ENCODE data around the gene GDE1.

Gene GDE1

DNA sequence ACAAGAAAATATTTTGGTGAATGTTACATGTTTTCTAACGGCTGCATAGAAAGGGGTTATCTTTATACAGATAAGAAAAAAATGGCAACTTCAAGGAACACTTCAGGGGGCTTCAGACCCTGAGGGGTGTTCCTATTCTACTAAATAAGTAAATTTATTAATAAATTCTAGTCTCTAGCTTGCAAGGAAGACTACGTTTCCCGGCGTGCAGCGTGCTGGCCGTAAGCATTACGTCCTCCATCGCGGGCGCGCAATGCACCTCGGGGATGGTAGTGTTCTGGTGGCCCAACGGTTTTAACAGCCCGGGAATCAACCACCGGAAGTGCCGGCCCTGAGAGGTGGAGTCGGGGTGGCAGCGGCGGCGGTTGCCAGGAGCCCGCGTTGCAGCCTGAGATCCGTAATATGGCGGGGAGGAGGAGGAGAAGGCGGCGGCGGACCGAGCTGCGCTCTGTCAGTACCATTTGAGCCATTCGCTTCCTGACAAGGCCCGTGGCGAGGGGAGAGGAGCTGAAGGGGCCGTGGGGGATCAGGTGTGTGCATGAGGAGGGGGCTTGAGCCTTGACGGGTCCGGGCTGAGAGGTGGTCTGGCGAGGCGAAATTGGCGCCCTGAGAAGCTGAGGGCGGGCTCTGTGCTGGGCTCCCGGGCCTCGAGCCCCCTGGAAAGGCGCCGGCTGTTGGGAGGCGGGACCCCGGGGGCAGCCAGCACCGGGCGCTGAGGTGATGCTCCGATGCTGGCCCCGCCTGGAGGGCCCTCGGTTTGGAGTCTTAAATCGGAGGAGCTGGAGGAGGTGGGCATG, 1.9 kb upstream of the GDE1 start, which contains the start of gene CCP110:
CCP110 (plus strand) TSS at position 384 of the 797 bp plus-strand sequence. CDS start 3,940 bp downstream, outside the sequence.
- peak; percentile 92 to 93 for DNase-seq

GRCh38 chr16:19523184-19523558, 1.3 kb upstream of the GDE1 start:
- no peak for DNase-seq

DNA sequence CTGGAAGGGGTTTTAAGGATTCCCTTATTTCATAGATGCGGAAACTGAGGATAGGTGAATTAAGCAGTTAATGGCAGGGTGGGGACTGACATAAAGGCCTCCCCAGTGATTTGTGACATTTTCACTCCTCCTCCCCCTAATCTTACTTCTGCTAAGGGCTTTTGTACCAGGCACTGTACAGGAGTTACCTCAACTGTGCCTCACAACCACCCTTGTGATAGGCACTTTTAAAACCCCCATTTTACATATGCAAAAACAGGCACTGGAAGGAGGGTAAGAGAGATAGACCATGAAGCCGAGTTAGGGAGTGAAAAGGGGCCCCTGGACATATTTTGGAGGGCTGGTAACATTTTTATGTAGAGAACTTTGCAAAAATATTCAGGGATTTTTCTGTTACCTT, 862 bp upstream of the GDE1 start:
- DNase-seq: no peak

DNA sequence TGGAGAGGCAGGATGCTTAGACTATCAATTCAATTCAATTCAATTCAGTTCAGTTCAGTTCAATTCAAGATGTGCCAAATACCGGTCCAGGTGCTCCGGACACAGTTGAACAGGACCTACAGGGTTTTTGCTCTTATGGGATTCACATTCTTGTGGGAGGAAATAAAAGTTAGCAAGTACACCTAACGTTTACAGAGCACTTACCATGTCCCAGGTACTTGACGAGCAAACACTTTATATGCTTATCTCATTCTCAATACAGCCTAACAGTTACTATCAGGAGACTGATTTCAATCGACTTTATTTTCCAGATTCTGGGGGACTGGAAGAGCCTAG, 467 bp upstream of the GDE1 start:
- no peak for DNase-seq

DNA sequence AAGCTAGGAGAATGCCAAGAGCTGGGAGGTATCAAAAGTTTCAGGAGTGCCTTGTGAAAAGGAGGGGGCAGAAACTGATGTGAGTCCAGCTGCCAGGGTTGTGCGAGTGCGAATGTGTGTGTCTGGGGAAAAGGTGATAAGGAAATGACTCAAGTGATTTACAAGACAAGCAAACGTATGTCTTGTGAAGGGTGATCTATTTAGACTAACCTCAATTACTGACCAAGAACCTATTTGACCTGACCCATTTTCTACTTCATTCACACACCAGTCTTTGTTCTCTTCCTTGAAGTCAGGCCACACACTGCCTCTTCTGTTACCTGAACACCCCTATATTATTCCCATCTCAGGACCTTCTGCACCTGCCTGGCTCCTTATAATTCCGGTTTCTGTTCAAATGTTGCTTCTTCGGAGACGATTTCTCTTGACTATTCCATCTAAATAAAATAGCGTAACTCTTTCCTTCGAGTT, 1.0 kb downstream of the GDE1 start:
- peak in 1 of 2 donors; percentile 3 for DNase-seq

- no peak for DNase-seq
These were observed 3.5 kb downstream of the GDE1 start for GRCh38 chr16:19518388-19518787.

GRCh38 chr16:19517424-19518089, 4.3 kb downstream of the GDE1 start:
- DNase-seq: peak in 1 of 2 donors; percentile 5

DNA sequence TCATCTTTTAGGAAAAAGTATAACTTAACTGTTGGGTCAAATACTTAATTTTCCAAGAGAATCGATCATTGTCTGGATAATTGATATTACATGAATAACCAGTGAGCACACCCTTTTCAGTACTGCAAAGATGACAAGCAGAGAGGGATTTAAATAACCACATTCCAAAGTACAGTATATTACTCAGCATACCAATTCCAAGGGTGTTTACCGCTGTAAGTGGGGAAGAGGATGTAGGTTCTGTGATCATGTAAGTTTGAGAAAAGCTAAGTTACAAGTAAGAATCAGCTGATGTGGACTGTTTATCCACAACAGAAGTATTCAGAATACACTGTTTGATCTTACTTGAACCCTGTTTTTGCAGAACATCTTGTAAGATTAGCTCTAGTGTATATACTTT, 6.1 kb downstream of the GDE1 start:
- no peak for DNase-seq

DNA sequence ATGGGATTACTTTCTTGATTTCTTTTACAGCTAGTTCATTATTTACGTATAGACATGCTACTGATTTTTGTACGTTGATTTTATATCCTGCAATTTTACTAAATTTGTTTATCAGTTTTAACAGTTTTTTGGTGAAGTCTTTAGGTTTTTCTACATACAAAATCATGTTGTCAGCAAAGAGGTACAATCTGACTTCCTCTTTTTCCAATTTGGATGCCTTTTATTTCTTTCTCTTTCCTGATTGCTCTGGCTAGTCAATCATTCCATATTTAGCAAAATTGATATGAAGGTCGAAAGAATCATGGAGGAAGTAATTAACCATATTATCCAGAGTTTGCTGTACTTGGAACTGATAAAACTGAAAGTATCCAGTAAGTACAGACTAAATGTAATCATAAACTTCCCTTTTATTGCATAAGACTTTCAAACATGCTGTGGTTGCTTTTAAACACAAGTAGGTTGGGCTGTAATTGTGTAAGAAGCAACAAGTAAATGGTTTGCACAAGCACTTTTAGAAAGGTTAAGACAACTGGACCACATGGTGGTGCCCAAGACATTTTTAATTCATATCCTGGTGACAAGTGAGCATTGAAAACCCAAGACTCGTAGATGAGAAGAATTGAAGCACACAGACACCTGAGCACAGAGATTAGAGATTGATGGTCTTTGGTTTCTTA, 8.4 kb downstream of the GDE1 start:
- no peak for DNase-seq

- no peak for DNase-seq
These were observed 9.6 kb downstream of the GDE1 start for GRCh38 chr16:19512297-19512696.

DNA sequence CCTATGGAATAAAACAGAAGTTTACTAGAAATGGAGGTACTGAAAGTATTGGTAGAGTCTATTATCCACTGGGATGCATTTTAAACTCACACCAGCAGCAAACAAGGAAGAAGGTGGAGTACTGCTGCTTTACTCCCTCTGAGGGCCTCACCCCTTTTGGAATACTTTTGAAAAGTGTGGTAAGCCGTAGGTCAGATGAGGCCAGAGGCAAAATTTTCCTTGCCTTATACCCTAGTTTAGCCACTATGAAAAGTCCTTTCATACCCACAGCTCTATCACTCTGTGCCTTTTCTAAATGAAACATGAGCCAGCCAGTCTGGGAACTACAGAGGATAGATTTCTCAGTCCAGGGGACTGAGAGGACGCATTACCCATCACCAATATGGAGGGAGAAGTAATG, 14.0 kb downstream of the GDE1 start:
- DNase-seq: no peak

- no peak for DNase-seq
These were observed 14.9 kb downstream of the GDE1 start for GRCh38 chr16:19506965-19507364.

GRCh38 chr16:19505600-19506303, 16.1 kb downstream of the GDE1 start:
- DNase-seq: no peak

DNA sequence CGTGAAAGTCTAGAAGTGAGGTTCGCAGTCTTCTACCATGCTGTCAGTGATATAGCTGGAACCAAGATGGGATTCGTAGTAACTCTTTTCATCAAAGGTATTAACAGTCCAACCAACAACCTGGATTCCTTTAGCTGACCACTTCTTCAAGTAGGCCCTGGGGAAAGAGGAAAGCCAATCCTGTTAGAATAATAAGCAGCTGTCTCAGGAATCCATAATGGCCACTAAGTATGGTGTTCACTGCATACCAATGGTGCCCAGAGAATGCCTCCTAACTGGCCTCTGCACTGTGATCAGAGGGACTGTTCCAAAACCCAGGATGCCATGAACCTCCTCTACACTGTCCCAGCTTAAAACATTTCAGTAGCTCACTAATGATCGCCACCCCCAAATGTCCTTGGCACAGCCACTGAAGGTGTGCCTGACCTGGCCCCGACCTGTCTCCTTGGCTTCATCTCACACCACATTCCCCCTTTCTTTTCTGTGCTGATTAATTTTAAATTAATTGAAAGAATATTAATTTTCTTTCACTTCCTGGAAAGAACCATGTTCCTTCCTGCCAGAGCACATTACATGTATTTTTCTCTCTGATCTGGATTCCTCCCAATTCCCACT, 18.3 kb downstream of the GDE1 start:
- DNase-seq: no peak

DNA sequence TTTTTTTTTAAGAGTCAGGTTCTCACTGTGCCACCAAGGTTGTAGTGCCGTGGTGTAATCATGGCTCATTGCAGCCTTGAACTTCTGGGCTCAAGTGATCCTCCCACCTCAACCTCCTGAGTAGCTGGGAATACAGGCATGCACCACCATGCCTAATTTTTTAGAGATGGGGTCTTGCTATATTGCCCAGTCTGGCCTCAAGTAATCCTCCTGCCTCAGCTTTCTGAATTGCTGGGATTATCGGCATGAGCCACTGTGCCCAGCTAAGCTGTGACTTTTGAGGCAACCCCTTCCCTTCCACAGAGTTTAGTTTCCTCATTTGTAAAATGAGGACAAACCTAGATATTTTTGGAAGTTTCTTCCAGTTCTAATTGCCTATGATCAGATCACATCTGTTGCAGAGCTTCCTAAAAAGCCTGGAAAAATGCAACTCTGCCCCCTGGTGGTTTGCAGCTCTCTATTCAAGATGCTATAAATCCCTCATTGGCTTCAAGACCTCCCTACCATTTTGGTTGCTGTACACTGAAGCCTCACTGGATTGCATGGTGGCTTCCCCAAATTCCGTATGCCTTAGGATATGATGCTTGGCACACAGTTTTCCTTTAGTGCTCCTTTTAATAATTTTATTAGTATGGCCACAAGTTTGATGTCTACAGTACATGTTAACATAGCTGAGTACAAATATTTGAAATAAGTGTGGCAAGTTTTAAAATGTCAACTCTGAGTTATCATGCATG, 19.3 kb downstream of the GDE1 start:
- DNase-seq: peak; percentile 59

GRCh38 chr16:19499481-19499880, 22.4 kb downstream of the GDE1 start:
- no peak for DNase-seq

DNA sequence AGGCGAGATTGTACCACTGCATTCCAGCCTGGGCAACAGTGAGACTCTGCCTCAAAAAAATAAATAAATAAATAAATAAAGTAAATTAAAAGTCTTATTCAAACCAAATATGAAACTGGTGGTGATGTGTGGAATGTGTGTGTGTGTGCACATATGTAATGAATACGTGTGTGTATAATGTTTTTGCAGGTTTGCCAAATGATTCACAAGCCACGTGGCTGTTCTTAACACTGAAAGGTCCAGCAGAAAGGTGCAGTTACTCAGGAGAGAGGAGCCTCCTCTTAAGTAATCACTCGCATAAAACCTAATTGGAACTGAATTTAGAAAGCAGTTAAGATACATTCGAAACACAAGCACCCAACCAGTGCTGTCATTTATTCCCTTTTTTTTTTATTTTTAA, 22.9 kb downstream of the GDE1 start:
- DNase-seq: no peak

- no peak for DNase-seq
These were observed 24.7 kb downstream of the GDE1 start for GRCh38 chr16:19497176-19497575.

- DNase-seq: no peak
These were observed 31.3 kb downstream of the GDE1 start for GRCh38 chr16:19490619-19491018.

DNA sequence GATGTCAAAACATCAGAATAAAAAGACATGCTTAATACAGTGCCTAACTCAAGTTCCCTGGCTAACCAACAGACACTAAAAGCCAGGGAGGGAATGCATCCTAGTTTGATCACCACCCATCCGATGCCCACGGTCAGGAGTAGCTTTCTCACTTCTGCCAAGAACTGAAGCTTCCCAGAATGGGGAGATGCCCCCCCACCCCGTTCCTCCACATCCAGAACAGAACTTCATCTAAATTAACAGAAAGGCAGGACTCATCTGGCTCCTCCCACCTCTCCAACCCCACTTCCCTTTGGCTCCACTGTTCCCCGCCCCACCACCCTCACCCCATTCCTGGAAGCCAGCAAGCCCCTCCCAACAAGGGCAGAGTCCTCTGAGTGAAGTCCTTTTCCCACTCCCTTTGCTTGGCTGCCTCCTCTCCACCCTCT, 33.7 kb downstream of the GDE1 start:
- DNase-seq: no peak

GRCh38 chr16:19486750-19487325, 35.1 kb downstream of the GDE1 start:
- DNase-seq: no peak

- DNase-seq: no peak
These were observed 35.8 kb downstream of the GDE1 start for GRCh38 chr16:19486051-19486450.
